HTR-8/SVneo (cell line): ENCODE results near the gene CAV3.

ENCODE experiments used
- DNase-seq: peaks from one replicate; pipeline ENCODE4 v3.0.0; 2011; ENCODE audit warnings: low spot score, mixed read lengths; ENCODE audit not compliant: insufficient read length
- FAIRE-seq: peaks from 2 replicates; lab custom pipeline; 2011; peaks lifted over from hg19 to GRCh38; lab: Jason Lieb, UNC

CAV3 gene

GRCh38 chr3:8734137-8734878 is 706 bp downstream of the CAV3 start:
- FAIRE-seq (no peak), DNase-seq (no peak)

GRCh38 chr3:8734908-8735307 is 1.3 kb downstream of the CAV3 start:
- DNase-seq (no peak), FAIRE-seq (no peak)

GRCh38 chr3:8736436-8736835 is 2.8 kb downstream of the CAV3 start:
- DNase-seq, result no peak
- FAIRE-seq, result no peak

GRCh38 chr3:8737301-8737700 is 3.7 kb downstream of the CAV3 start:
- DNase-seq (no peak), FAIRE-seq (no peak)

- DNase-seq (no peak), FAIRE-seq (no peak)
Observed at GRCh38 chr3:8737823-8738222, 4.2 kb downstream of the CAV3 start.

GRCh38 chr3:8738639-8739038 is 5.0 kb downstream of the CAV3 start:
- FAIRE-seq, result no peak

GRCh38 chr3:8739757-8740504 is 6.3 kb downstream of the CAV3 start:
- FAIRE-seq (peak; percentile 79), DNase-seq (peak; percentile 88)

More at GRCh38 chr3:8738639-8739038, 5.0 kb downstream of the CAV3 start:
- DNase-seq, result no peak

- FAIRE-seq (peak; percentile 77), DNase-seq (peak; percentile 92)
Observed at GRCh38 chr3:8741581-8742261, 8.1 kb downstream of the CAV3 start.

GRCh38 chr3:8743021-8743601 is 9.5 kb downstream of the CAV3 start:
- FAIRE-seq (no peak), DNase-seq (peak; percentile 37)

- FAIRE-seq (no peak), DNase-seq (no peak)
Observed at GRCh38 chr3:8743911-8744310, 10.3 kb downstream of the CAV3 start.

GRCh38 chr3:8745619-8746370 is 12.2 kb downstream of the CAV3 start:
- FAIRE-seq (no peak), DNase-seq (no peak)

GRCh38 chr3:8746780-8747345 is 13.3 kb downstream of the CAV3 start:
- no peak for DNase-seq
- FAIRE-seq, result no peak

GRCh38 chr3:8749316-8749715 is 15.7 kb downstream of the CAV3 start:
- no peak for FAIRE-seq
- no peak for DNase-seq

- DNase-seq, result no peak
- FAIRE-seq, result no peak
Observed at GRCh38 chr3:8752832-8753231, 19.2 kb downstream of the CAV3 start.

GRCh38 chr3:8755097-8755496 is 21.5 kb downstream of the CAV3 start:
- DNase-seq (no peak), FAIRE-seq (no peak)

GRCh38 chr3:8755564-8756237 is 22.1 kb downstream of the CAV3 start:
- FAIRE-seq, result peak; percentile 51
- no peak for DNase-seq

- DNase-seq, result no peak
- no peak for FAIRE-seq
Observed at GRCh38 chr3:8756671-8757070, 23.1 kb downstream of the CAV3 start.

GRCh38 chr3:8757551-8758518 is 24.2 kb downstream of the CAV3 start:
- no peak for DNase-seq
- no peak for FAIRE-seq
